ENCODE measurements around the gene CFAP161.

Gene CFAP161

GRCh38 chr15:81152339-81152738, 18.3 kb downstream of the CFAP161 start:
- Histone ChIP-seq H3K79me2 (ENCODE audit: control insufficient read depth, insufficient read depth, low read length, poor library complexity) (no peaks in the 10 kb centered on the region), H3K4me3 (ENCODE audit: low read depth, low read length) (no peak overlapping the region), H3K4ac (ENCODE audit: low read depth, low read length) (no peak overlapping the region), H3K79me1 (ENCODE audit: low read length) (no peaks in the 10 kb centered on the region), H2BK120ac (ENCODE audit: insufficient read depth, low read length, poor library complexity) (no peak overlapping the region), H3K23ac (ENCODE audit: low read length) (no peak overlapping the region), H3K4me2 (ENCODE audit: low read length) (no peak overlapping the region), H2AK5ac (ENCODE audit: low read length) (no peak overlapping the region), H3K14ac (ENCODE audit: low read length) (no peak overlapping the region), H3K27me3 (ENCODE audit: insufficient read depth, low read length) (no peaks in the 10 kb centered on the region), H3K18ac (ENCODE audit: low read length) (no peak overlapping the region), H4K91ac (ENCODE audit: low read depth, low read length) (no peak overlapping the region), H4K12ac (ENCODE audit: low read depth, low read length) (no peak overlapping the region), H3K27ac (ENCODE audit: low read depth, low read length) (no peak overlapping the region), H3K9ac (ENCODE audit: low read length) (no peak overlapping the region), H2AFZ (ENCODE audit: insufficient read depth, low read length, poor library complexity) (no peak overlapping the region), H3K4me1 (ENCODE audit: control insufficient read depth in 1 of 2, insufficient read depth in 2 of 2, low read length in 2 of 2) (no peaks in the 10 kb centered on the region), H3K36me3 (ENCODE audit: control insufficient read depth in 1 of 2, insufficient read depth in 2 of 2, low read length in 2 of 2) (no peaks in the 10 kb centered on the region), H2BK12ac (ENCODE audit: low read length) (no peak overlapping the region), H3K9me3 (ENCODE audit: insufficient read depth, low read depth, low read length) (peaks cover 2% of the 10 kb centered on the region), H4K8ac (ENCODE audit: low read depth, low read length) (no peak overlapping the region), H2BK5ac (ENCODE audit: low read depth, low read length, poor library complexity) (no peak overlapping the region)
- no peak for DNase-seq
- no CpG with 5 or more reads among the region's 4 CpGs for WGBS (ENCODE audit: extremely low coverage, insufficient coverage, insufficient read length)

- Histone ChIP-seq H3K18ac (ENCODE audit: low read length) (no peak overlapping the region), H4K91ac (ENCODE audit: low read depth, low read length) (no peak overlapping the region), H3K4me1 (ENCODE audit: control insufficient read depth in 1 of 2, insufficient read depth in 2 of 2, low read length in 2 of 2) (no peaks in the 10 kb centered on the region), H2AFZ (ENCODE audit: insufficient read depth, low read length, poor library complexity) (no peak overlapping the region), H4K8ac (ENCODE audit: low read depth, low read length) (no peak overlapping the region), H3K9ac (ENCODE audit: low read length) (no peak overlapping the region), H3K4me2 (ENCODE audit: low read length) (no peak overlapping the region), H3K4ac (ENCODE audit: low read depth, low read length) (no peak overlapping the region), H3K79me2 (ENCODE audit: control insufficient read depth, insufficient read depth, low read length, poor library complexity) (no peaks in the 10 kb centered on the region), H3K79me1 (ENCODE audit: low read length) (no peaks in the 10 kb centered on the region), H3K9me3 (ENCODE audit: insufficient read depth, low read depth, low read length) (peaks cover 2% of the 10 kb centered on the region), H4K12ac (ENCODE audit: low read depth, low read length) (no peak overlapping the region), H2BK12ac (ENCODE audit: low read length) (no peak overlapping the region), H2BK5ac (ENCODE audit: low read depth, low read length, poor library complexity) (no peak overlapping the region), H3K14ac (ENCODE audit: low read length) (no peak overlapping the region), H3K27me3 (ENCODE audit: insufficient read depth, low read length) (no peaks in the 10 kb centered on the region), H3K23ac (ENCODE audit: low read length) (no peak overlapping the region), H3K4me3 (ENCODE audit: low read depth, low read length) (no peak overlapping the region), H3K27ac (ENCODE audit: low read depth, low read length) (no peak overlapping the region), H3K36me3 (ENCODE audit: control insufficient read depth in 1 of 2, insufficient read depth in 2 of 2, low read length in 2 of 2) (no peaks in the 10 kb centered on the region), H2BK120ac (ENCODE audit: insufficient read depth, low read length, poor library complexity) (no peak overlapping the region), H2AK5ac (ENCODE audit: low read length) (no peak overlapping the region)
- no CpG with 5 or more reads among the region's 4 CpGs for WGBS (ENCODE audit: extremely low coverage, insufficient coverage, insufficient read length)
- no peak for DNase-seq
Measured at GRCh38 chr15:81152799-81153198, 18.7 kb downstream of the CFAP161 start.

- Histone ChIP-seq H3K27me3 (ENCODE audit: insufficient read depth, low read length) (no peaks in the 10 kb centered on the region), H3K4me1 (ENCODE audit: control insufficient read depth in 1 of 2, insufficient read depth in 2 of 2, low read length in 2 of 2) (no peaks in the 10 kb centered on the region), H3K4ac (ENCODE audit: low read depth, low read length) (no peak overlapping the region), H2BK120ac (ENCODE audit: insufficient read depth, low read length, poor library complexity) (no peak overlapping the region), H4K91ac (ENCODE audit: low read depth, low read length) (no peak overlapping the region), H2AFZ (ENCODE audit: insufficient read depth, low read length, poor library complexity) (no peak overlapping the region), H3K18ac (ENCODE audit: low read length) (no peak overlapping the region), H2AK5ac (ENCODE audit: low read length) (no peak overlapping the region), H4K12ac (ENCODE audit: low read depth, low read length) (no peak overlapping the region), H2BK12ac (ENCODE audit: low read length) (no peak overlapping the region), H3K79me2 (ENCODE audit: control insufficient read depth, insufficient read depth, low read length, poor library complexity) (no peaks in the 10 kb centered on the region), H4K8ac (ENCODE audit: low read depth, low read length) (no peak overlapping the region), H3K36me3 (ENCODE audit: control insufficient read depth in 1 of 2, insufficient read depth in 2 of 2, low read length in 2 of 2) (no peaks in the 10 kb centered on the region), H2BK5ac (ENCODE audit: low read depth, low read length, poor library complexity) (no peak overlapping the region), H3K4me2 (ENCODE audit: low read length) (no peak overlapping the region), H3K4me3 (ENCODE audit: low read depth, low read length) (no peak overlapping the region), H3K14ac (ENCODE audit: low read length) (no peak overlapping the region), H3K9ac (ENCODE audit: low read length) (no peak overlapping the region), H3K27ac (ENCODE audit: low read depth, low read length) (no peak overlapping the region), H3K23ac (ENCODE audit: low read length) (no peak overlapping the region), H3K79me1 (ENCODE audit: low read length) (no peaks in the 10 kb centered on the region), H3K9me3 (ENCODE audit: insufficient read depth, low read depth, low read length) (peaks cover 2% of the 10 kb centered on the region)
- peak; percentile 9 to 57 for DNase-seq
- no CpG with 5 or more reads among the region's 10 CpGs for WGBS (ENCODE audit: extremely low coverage, insufficient coverage, insufficient read length)
Measured at GRCh38 chr15:81155375-81156218, 21.5 kb downstream of the CFAP161 start.

GRCh38 chr15:81156324-81156723, 22.3 kb downstream of the CFAP161 start:
- Histone ChIP-seq H3K14ac (ENCODE audit: low read length) (no peak overlapping the region), H3K27me3 (ENCODE audit: insufficient read depth, low read length) (no peaks in the 10 kb centered on the region), H2BK5ac (ENCODE audit: low read depth, low read length, poor library complexity) (no peak overlapping the region), H3K36me3 (ENCODE audit: control insufficient read depth in 1 of 2, insufficient read depth in 2 of 2, low read length in 2 of 2) (no peaks in the 10 kb centered on the region), H3K4me3 (ENCODE audit: low read depth, low read length) (no peak overlapping the region), H3K18ac (ENCODE audit: low read length) (no peak overlapping the region), H2AK5ac (ENCODE audit: low read length) (no peak overlapping the region), H3K9ac (ENCODE audit: low read length) (no peak overlapping the region), H3K79me1 (ENCODE audit: low read length) (no peaks in the 10 kb centered on the region), H3K4me1 (ENCODE audit: control insufficient read depth in 1 of 2, insufficient read depth in 2 of 2, low read length in 2 of 2) (no peaks in the 10 kb centered on the region), H2BK12ac (ENCODE audit: low read length) (no peak overlapping the region), H4K91ac (ENCODE audit: low read depth, low read length) (no peak overlapping the region), H3K9me3 (ENCODE audit: insufficient read depth, low read depth, low read length) (peaks cover 1% of the 10 kb centered on the region), H3K27ac (ENCODE audit: low read depth, low read length) (no peak overlapping the region), H4K8ac (ENCODE audit: low read depth, low read length) (no peak overlapping the region), H3K79me2 (ENCODE audit: control insufficient read depth, insufficient read depth, low read length, poor library complexity) (no peaks in the 10 kb centered on the region), H4K12ac (ENCODE audit: low read depth, low read length) (no peak overlapping the region), H3K23ac (ENCODE audit: low read length) (no peak overlapping the region), H3K4ac (ENCODE audit: low read depth, low read length) (no peak overlapping the region), H2BK120ac (ENCODE audit: insufficient read depth, low read length, poor library complexity) (no peak overlapping the region), H3K4me2 (ENCODE audit: low read length) (no peak overlapping the region), H2AFZ (ENCODE audit: insufficient read depth, low read length, poor library complexity) (no peak overlapping the region)
- WGBS (ENCODE audit: extremely low coverage, insufficient coverage, insufficient read length): no CpG with 5 or more reads among the region's 3 CpGs
- DNase-seq: no peak

Measured in trophoblast cell (in vitro differentiated cells and primary cell).